DOHH2 (cell line): Measurements from ENCODE around the gene PLEKHG4B.

Experiments used
- H3F3A ChIP-seq: fragments of 200-600 bp; sonication (generic), shearing (Covaris generic); 2 replicates; pipeline ENCODE4 v1.6.0; 2016; ENCODE audit warnings: antibody characterized with exemption, mild to moderate bottlenecking; ENCODE audit not compliant: control insufficient read depth, insufficient read depth
- H3K27ac ChIP-seq: fragments of 200-600 bp; sonication (generic); 2 replicates; pipeline ENCODE4 v1.5.1; 2014; ENCODE audit warnings: low read depth, mild to moderate bottlenecking, low read length, moderate library complexity
- H3K27me3 ChIP-seq: fragments of 200-600 bp; sonication (generic); 2 replicates; pipeline ENCODE4 v1.6.1; 2014; ENCODE audit warnings: mild to moderate bottlenecking, low read length, mixed read lengths; ENCODE audit not compliant: control insufficient read depth
- H3K36me3 ChIP-seq: fragments of 200-600 bp; sonication (generic); 2 replicates; pipeline ENCODE4 v1.6.1; 2014; ENCODE audit warnings: mild to moderate bottlenecking, low read length, moderate library complexity, mixed read lengths; ENCODE audit not compliant: control insufficient read depth
- H3K4me1 ChIP-seq: fragments of 200-600 bp; sonication (generic); 2 replicates; pipeline ENCODE4 v1.6.1; 2014; ENCODE audit warnings: mild to moderate bottlenecking, low read length, mixed read lengths; ENCODE audit not compliant: control insufficient read depth
- H3K4me2 ChIP-seq: fragments of 200-600 bp; sonication (generic); 2 replicates; pipeline ENCODE4 v1.6.0; 2014; ENCODE audit warnings: mild to moderate bottlenecking, low read length, moderate library complexity
- H3K4me3 ChIP-seq: fragments of 200-600 bp; sonication (generic); 2 replicates; pipeline ENCODE4 v1.5.1; 2014; ENCODE audit warnings: mild to moderate bottlenecking, low read length, mixed read lengths
- H3K79me2 ChIP-seq: fragments of 200-600 bp; sonication (generic); 2 replicates; pipeline ENCODE4 v1.6.1; 2014; ENCODE audit warnings: mild to moderate bottlenecking, low read length, mixed read lengths; ENCODE audit not compliant: control insufficient read depth
- H3K9me2 ChIP-seq: fragments of 200-600 bp; sonication (generic); replicated peaks from 2 replicates; pipeline ENCODE4 v1.6.1; 2014; ENCODE audit warnings: mild to moderate bottlenecking, low read length, mixed read lengths; ENCODE audit not compliant: control insufficient read depth
- H3K9me3 ChIP-seq: fragments of 200-600 bp; sonication (generic); 2 replicates; pipeline ENCODE4 v1.6.1; 2014; ENCODE audit warnings: antibody characterized with exemption, low read length, mixed read lengths; ENCODE audit not compliant: control insufficient read depth, insufficient read depth
- H4K20me1 ChIP-seq: fragments of 200-600 bp; sonication (generic); 2 replicates; pipeline ENCODE4 v1.6.0; 2014; ENCODE audit warnings: low read depth, mild to moderate bottlenecking, antibody characterized with exemption, low read length, moderate library complexity; ENCODE audit not compliant: control insufficient read depth, insufficient read depth
- CTCF ChIP-seq: fragments of 200-600 bp; sonication (generic); IDR thresholded peaks from one replicate; pipeline ENCODE4 v1.5.1; 2014; ENCODE audit warnings: antibody characterized with exemption, mild to moderate bottlenecking, low read depth, low read length; ENCODE audit not compliant: poor library complexity, severe bottlenecking
- EZH2phosphoT487 ChIP-seq: fragments of 200-600 bp; sonication (generic); IDR thresholded peaks from 2 replicates; pipeline ENCODE4 v1.6.1; 2017; ENCODE audit warnings: borderline replicate concordance, mild to moderate bottlenecking, antibody characterized with exemption, low read length, moderate library complexity, mixed read lengths

PLEKHG4B gene

GRCh38 chr5:129148-129547 lies 37.2 kb downstream of the PLEKHG4B start:
- peaks cover 5% of the 10 kb centered on the region; the same call in 1 of the 2 replicates for H3K9me3 ChIP-seq
- H3K4me2 ChIP-seq = no peak overlapping the region
- no peaks in the 10 kb centered on the region for H3K36me3 ChIP-seq
- no peaks in the 10 kb centered on the region for H4K20me1 ChIP-seq
- no peak overlapping the region for H3K27ac ChIP-seq
- H3K27me3 ChIP-seq = no peaks in the 10 kb centered on the region; the same call in 1 of the 2 replicates
- no peaks in the 10 kb centered on the region for H3F3A ChIP-seq
- no peaks in the 10 kb centered on the region for H3K4me1 ChIP-seq
- TF ChIP-seq CTCF (no peak), EZH2phosphoT487 (no peak)
- no peak overlapping the region for H3K4me3 ChIP-seq
- no peaks in the 10 kb centered on the region for H3K9me2 ChIP-seq
- H3K79me2 ChIP-seq = no peaks in the 10 kb centered on the region

- H3K4me2 ChIP-seq = no peak overlapping the region
These were observed 37.9 kb downstream of the PLEKHG4B start for GRCh38 chr5:129820-130219.

GRCh38 chr5:130601-131131 lies 38.7 kb downstream of the PLEKHG4B start:
- H3K4me2 ChIP-seq = no peak overlapping the region
- no peaks in the 10 kb centered on the region for H3K9me2 ChIP-seq
- peaks cover 4% of the 10 kb centered on the region; the same call in 1 of the 2 replicates for H3K9me3 ChIP-seq
- no peak for TF ChIP-seq CTCF
- TF ChIP-seq EZH2phosphoT487 = no peak
- no peaks in the 10 kb centered on the region for H3K36me3 ChIP-seq
- H3K27ac ChIP-seq = no peak overlapping the region
- no peaks in the 10 kb centered on the region; the same call in 1 of the 2 replicates for H3K27me3 ChIP-seq
- H3K79me2 ChIP-seq = no peaks in the 10 kb centered on the region
- H3K4me3 ChIP-seq = no peak overlapping the region
- no peaks in the 10 kb centered on the region for H3F3A ChIP-seq
- no peaks in the 10 kb centered on the region for H4K20me1 ChIP-seq
- no peaks in the 10 kb centered on the region for H3K4me1 ChIP-seq

More at GRCh38 chr5:129820-130219, 37.9 kb downstream of the PLEKHG4B start:
- Histone ChIP-seq H3F3A (no peaks in the 10 kb centered on the region), H3K9me3 (peaks cover 5% of the 10 kb centered on the region; the same call in 1 of the 2 replicates), H3K36me3 (no peaks in the 10 kb centered on the region), H3K79me2 (no peaks in the 10 kb centered on the region), H3K27ac (no peak overlapping the region), H3K9me2 (no peaks in the 10 kb centered on the region), H3K4me1 (no peaks in the 10 kb centered on the region), H3K4me3 (no peak overlapping the region), H4K20me1 (no peaks in the 10 kb centered on the region), H3K27me3 (no peaks in the 10 kb centered on the region; the same call in 1 of the 2 replicates)
- TF ChIP-seq EZH2phosphoT487 (no peak), CTCF (no peak)
